Activated naive CD8-positive, alpha-beta T cell (primary cell): ENCODE measurements around the gene HASPIN.
"Not testable (repeated sequence)": the region's sequence is repeated elsewhere in the genome, so short reads cannot be mapped to it uniquely, and the experiment has no call there.

Experiments used
- H3K27ac Mint-ChIP-seq: one replicate; pipeline ENCODE4 v1.8.0; 2021; ENCODE audit warnings: mixed read lengths
- H3K27me3 Mint-ChIP-seq: one replicate; pipeline ENCODE4 v1.8.0; 2021; ENCODE audit warnings: mixed read lengths
- H3K36me3 Mint-ChIP-seq: one replicate; pipeline ENCODE4 v1.8.0; 2021; ENCODE audit warnings: mixed read lengths
- H3K4me1 Mint-ChIP-seq: one replicate; pipeline ENCODE4 v1.8.0; 2021; ENCODE audit warnings: low read depth, mixed read lengths
- H3K4me3 Mint-ChIP-seq: one replicate; pipeline ENCODE4 v1.8.0; 2021; ENCODE audit warnings: mild to moderate bottlenecking, mixed read lengths
- H3K9me3 Mint-ChIP-seq: one replicate; pipeline ENCODE4 v1.8.0; 2021; ENCODE audit warnings: low read depth, mixed read lengths

Gene HASPIN

GRCh38 chr17:3690094-3690715, 33.5 kb upstream of the HASPIN start:
- no peaks in the 10 kb centered on the region for H3K27me3 Mint-ChIP-seq
- no peak overlapping the region for H3K4me3 Mint-ChIP-seq
- peaks cover 3% of the 10 kb centered on the region for H3K36me3 Mint-ChIP-seq
- peaks cover 15% of the 10 kb centered on the region for H3K4me1 Mint-ChIP-seq
- H3K27ac Mint-ChIP-seq, result no peak overlapping the region
- H3K9me3 Mint-ChIP-seq, result no peaks in the 10 kb centered on the region

DNA sequence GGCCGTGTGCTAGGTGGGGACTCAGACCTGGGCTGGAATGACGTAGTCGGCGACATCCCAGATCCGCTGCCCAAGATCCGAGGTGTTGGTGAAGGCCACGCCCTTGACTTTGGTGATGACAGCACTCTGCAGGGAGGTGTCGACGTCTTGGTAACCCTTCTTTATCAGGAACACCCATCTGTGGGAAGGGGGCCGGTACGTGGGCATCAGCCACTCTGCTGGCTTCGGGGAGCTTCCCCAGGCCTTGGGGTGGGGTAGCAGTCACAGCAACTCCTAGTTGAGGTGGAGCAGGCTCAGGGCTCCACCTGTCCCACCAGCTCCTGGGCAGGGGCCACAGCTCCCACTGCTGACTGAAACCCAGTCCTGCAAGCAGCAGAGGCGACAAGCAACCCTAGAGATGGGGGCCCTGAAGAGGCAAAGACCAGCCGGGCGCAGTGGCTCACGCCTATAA, 32.1 kb upstream of the HASPIN start:
- Mint-ChIP-seq H3K36me3 (peaks cover 3% of the 10 kb centered on the region), H3K27me3 (no peaks in the 10 kb centered on the region), H3K4me1 (peaks cover 17% of the 10 kb centered on the region), H3K27ac (no peak overlapping the region), H3K4me3 (no peak overlapping the region), H3K9me3 (no peaks in the 10 kb centered on the region)

- H3K4me3 Mint-ChIP-seq, result no peak overlapping the region
- no peaks in the 10 kb centered on the region for H3K27me3 Mint-ChIP-seq
- H3K4me1 Mint-ChIP-seq, result peaks cover 19% of the 10 kb centered on the region
- H3K27ac Mint-ChIP-seq, result no peak overlapping the region
- H3K9me3 Mint-ChIP-seq, result no peaks in the 10 kb centered on the region
- peaks cover 3% of the 10 kb centered on the region for H3K36me3 Mint-ChIP-seq
Observed at GRCh38 chr17:3692346-3692745, 31.4 kb upstream of the HASPIN start.

GRCh38 chr17:3693141-3693540, 30.6 kb upstream of the HASPIN start:
- Mint-ChIP-seq H3K4me1 (peaks cover 19% of the 10 kb centered on the region), H3K27me3 (no peaks in the 10 kb centered on the region), H3K27ac (no peak overlapping the region), H3K4me3 (no peak overlapping the region), H3K9me3 (no peaks in the 10 kb centered on the region), H3K36me3 (peaks cover 3% of the 10 kb centered on the region)

GRCh38 chr17:3693829-3694231, 29.9 kb upstream of the HASPIN start:
- H3K4me1 Mint-ChIP-seq, result peaks cover 19% of the 10 kb centered on the region
- peaks cover 3% of the 10 kb centered on the region for H3K36me3 Mint-ChIP-seq
- H3K27me3 Mint-ChIP-seq, result no peaks in the 10 kb centered on the region
- H3K27ac Mint-ChIP-seq, result peak overlapping the region; percentile 22
- H3K9me3 Mint-ChIP-seq, result no peaks in the 10 kb centered on the region
- peak overlapping the region; percentile 89 for H3K4me3 Mint-ChIP-seq

DNA sequence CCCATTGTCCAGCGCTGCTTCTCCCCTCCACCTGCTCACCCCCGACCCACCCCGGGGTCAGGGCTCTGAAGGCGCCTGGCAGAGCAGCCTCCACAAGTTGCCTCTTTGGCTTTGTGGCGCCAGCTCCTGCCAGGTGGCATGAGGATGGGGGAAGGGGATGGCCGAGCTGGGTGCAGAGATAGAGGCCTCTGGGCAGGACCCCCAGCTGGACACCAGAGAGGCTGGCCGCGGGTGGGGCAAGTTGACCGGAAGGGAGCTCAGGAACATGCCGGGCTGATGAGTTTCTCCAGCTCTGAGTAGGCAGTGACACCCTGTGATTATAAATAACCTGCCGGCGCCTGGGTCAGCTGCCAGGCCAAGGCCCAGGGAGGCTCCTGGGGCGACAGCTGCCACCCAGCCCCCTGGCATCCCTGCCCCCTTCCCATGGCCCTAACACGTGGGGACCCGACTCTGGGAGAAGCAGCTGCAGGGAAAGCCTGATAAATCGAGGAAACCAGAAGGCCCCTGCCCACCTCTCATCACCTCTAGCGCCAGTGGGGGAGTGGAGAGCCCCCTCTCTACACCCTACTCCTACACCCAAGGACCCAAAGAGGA, 28.5 kb upstream of the HASPIN start:
- Mint-ChIP-seq H3K27ac (peak overlapping the region; percentile 50), H3K4me3 (peak overlapping the region; percentile 89), H3K4me1 (peaks cover 19% of the 10 kb centered on the region), H3K36me3 (no peaks in the 10 kb centered on the region), H3K27me3 (no peaks in the 10 kb centered on the region), H3K9me3 (no peaks in the 10 kb centered on the region)

- peak within 1 kb of the TSS; percentile 89 for H3K4me3 Mint-ChIP-seq
- no peaks in the 10 kb centered on the region for H3K27me3 Mint-ChIP-seq
Observed at GRCh38 chr17:3695723-3696411, 27.8 kb upstream of the HASPIN start, which contains the start of gene P2RX5. P2RX5 (minus strand) TSS chr17:3696155; CDS start chr17:3696005, 150 bp downstream.

GRCh38 chr17:3697103-3697476, 26.6 kb upstream of the HASPIN start:
- H3K4me3 Mint-ChIP-seq, result no peak overlapping the region
- no peaks in the 10 kb centered on the region for H3K36me3 Mint-ChIP-seq
- H3K27me3 Mint-ChIP-seq, result no peaks in the 10 kb centered on the region
- no peak overlapping the region for H3K27ac Mint-ChIP-seq
- peaks cover 19% of the 10 kb centered on the region for H3K4me1 Mint-ChIP-seq
- H3K9me3 Mint-ChIP-seq, result no peaks in the 10 kb centered on the region

More at GRCh38 chr17:3695723-3696411, 27.8 kb upstream of the HASPIN start, which contains the start of gene P2RX5:
- H3K4me1 Mint-ChIP-seq, result peaks cover 19% of the 10 kb centered on the region
- peak within 1 kb of the TSS; percentile 61 for H3K27ac Mint-ChIP-seq
- no peaks in the 10 kb centered on the region for H3K36me3 Mint-ChIP-seq
- no peaks in the 10 kb centered on the region for H3K9me3 Mint-ChIP-seq

- H3K4me1 Mint-ChIP-seq, result peaks cover 15% of the 10 kb centered on the region
- no peak overlapping the region for H3K27ac Mint-ChIP-seq
- no peaks in the 10 kb centered on the region for H3K27me3 Mint-ChIP-seq
- H3K36me3 Mint-ChIP-seq, result peaks cover 2% of the 10 kb centered on the region
- no peaks in the 10 kb centered on the region for H3K9me3 Mint-ChIP-seq
- H3K4me3 Mint-ChIP-seq, result peak overlapping the region; percentile 60
Observed at GRCh38 chr17:3698139-3698538, 25.6 kb upstream of the HASPIN start.

- no peak overlapping the region for H3K27ac Mint-ChIP-seq
- peaks cover 2% of the 10 kb centered on the region for H3K36me3 Mint-ChIP-seq
- H3K4me1 Mint-ChIP-seq, result peaks cover 4% of the 10 kb centered on the region
- no peaks in the 10 kb centered on the region for H3K27me3 Mint-ChIP-seq
- no peaks in the 10 kb centered on the region for H3K9me3 Mint-ChIP-seq
- H3K4me3 Mint-ChIP-seq, result no peak overlapping the region
Observed at GRCh38 chr17:3699951-3700350, 23.8 kb upstream of the HASPIN start.

DNA sequence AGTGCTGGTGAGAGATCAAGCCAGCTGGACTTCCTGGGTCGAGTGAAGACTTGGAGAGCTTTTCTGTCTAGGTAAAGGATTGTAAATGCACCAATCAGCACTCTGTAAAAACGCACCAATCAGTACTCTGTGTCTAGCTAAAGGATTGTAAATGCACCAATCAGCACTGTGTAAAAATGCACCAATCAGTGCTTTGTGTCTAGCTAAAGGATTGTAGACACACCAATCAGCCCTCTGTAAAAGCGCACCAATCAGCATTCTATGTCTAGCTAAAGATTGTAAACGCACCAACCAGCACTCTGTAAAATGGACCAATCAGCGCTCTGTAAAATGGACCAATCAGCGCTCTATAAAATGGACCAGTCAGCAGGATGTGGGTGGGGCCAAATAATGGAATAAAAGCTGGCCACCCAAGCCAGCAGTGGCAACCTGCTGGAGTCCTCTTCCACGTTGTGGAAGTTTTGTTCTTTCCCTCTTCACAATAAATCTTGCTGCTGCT, 21.6 kb upstream of the HASPIN start:
- H3K36me3 Mint-ChIP-seq, H3K27me3 Mint-ChIP-seq, H3K4me3 Mint-ChIP-seq, H3K4me1 Mint-ChIP-seq, H3K9me3 Mint-ChIP-seq, H3K27ac Mint-ChIP-seq: not testable (repeated sequence)

GRCh38 chr17:3704931-3705717, 18.6 kb upstream of the HASPIN start:
- Mint-ChIP-seq H3K27ac (no peak overlapping the region), H3K4me1 (peaks cover 14% of the 10 kb centered on the region)

GRCh38 chr17:3705718-3705984, 18.1 kb upstream of the HASPIN start:
- H3K27me3 Mint-ChIP-seq, H3K36me3 Mint-ChIP-seq, H3K4me3 Mint-ChIP-seq, H3K9me3 Mint-ChIP-seq, H3K27ac Mint-ChIP-seq: not testable (repeated sequence)
- H3K4me1 Mint-ChIP-seq, result peaks cover 17% of the 10 kb centered on the region

More at GRCh38 chr17:3704931-3705717, 18.6 kb upstream of the HASPIN start:
- Mint-ChIP-seq H3K9me3 (no peaks in the 10 kb centered on the region), H3K27me3 (no peaks in the 10 kb centered on the region), H3K36me3 (peaks cover 2% of the 10 kb centered on the region), H3K4me3 (no peak overlapping the region)

DNA sequence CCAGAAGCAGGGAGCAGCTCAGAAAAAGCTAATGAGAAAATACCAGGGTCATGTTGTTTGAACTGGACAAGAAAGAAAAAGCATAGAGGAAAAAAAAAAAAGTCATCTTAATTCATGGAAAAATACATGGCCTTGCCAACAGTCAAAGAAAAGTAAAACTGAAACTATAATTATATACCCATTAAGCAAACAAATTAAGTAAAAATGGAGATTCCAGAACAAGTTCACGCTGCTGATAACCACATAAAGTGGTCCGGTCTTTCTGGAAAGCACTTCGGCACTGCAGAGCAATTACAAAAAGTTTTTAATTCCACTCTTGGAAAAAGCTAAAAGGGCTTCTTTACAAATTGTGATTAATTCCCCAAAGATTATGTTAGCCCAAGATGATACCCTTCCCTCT, 15.3 kb upstream of the HASPIN start:
- peaks cover 8% of the 10 kb centered on the region for H3K36me3 Mint-ChIP-seq
- H3K9me3 Mint-ChIP-seq, result no peaks in the 10 kb centered on the region
- H3K27ac Mint-ChIP-seq, result peak overlapping the region; percentile 41
- H3K27me3 Mint-ChIP-seq, result no peaks in the 10 kb centered on the region
- H3K4me1 Mint-ChIP-seq, result peaks cover 40% of the 10 kb centered on the region
- H3K4me3 Mint-ChIP-seq, result no peak overlapping the region

DNA sequence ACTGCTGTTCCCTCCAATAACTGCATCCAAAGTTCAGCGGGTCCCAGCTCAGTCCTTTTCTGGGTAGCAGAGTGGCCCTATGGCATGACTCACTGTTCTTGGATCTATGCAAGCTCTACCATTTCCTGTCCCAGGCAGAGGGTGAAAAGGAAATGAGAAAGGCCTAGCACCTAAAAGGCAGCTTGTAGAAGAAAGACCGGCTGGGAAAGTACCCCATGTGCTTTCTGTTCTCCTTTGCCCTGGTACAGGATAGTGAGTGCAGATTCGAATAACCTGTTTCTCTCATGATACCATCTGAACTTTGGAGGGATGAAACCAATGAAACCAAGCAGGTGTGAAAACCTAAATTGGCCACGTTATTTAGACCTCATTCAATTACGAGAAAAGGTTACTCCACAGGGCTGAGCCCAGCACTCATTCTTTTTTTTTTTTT, 12.7 kb upstream of the HASPIN start:
- Mint-ChIP-seq H3K27ac (peak overlapping the region; percentile 76), H3K36me3 (peaks cover 14% of the 10 kb centered on the region), H3K4me1 (peaks cover 45% of the 10 kb centered on the region), H3K27me3 (no peaks in the 10 kb centered on the region), H3K4me3 (peak overlapping the region; percentile 60), H3K9me3 (no peaks in the 10 kb centered on the region)
